Lower lobe of right lung (tissue), 2 donors: Measurements from ENCODE around the gene RPS2. TPM values are rescaled to one million over a fixed set of nuclear protein-coding genes. Genes with fewer than 3 reads are reported as not detected.
"Not testable (repeated sequence)": the region's sequence is repeated elsewhere in the genome, so short reads cannot be mapped to it uniquely, and the experiment has no call there.

ENCODE experiments used
- ATAC-seq, 2 donors: fragments of 200-7000 bp; cut with Tn5 transposase; one replicate each; pipeline ENCODE4 v1.9.1; 2020 to 2022; ENCODE audit warnings: mild to moderate bottlenecking in 2 of 2, moderate library complexity in 2 of 2
- DNase-seq: peaks from one replicate; pipeline ENCODE4 v3.0.0-alpha.2; 2020
- H3K27ac ChIP-seq: fragments of 200-600 bp; one replicate; pipeline ENCODE4 v1.8.0; 2022
- H3K27me3 ChIP-seq: fragments of 200-600 bp; one replicate; pipeline ENCODE4 v1.8.0; 2022; ENCODE audit warnings: low read depth
- H3K36me3 ChIP-seq: fragments of 200-600 bp; one replicate; pipeline ENCODE4 v1.8.0; 2022; ENCODE audit warnings: mild to moderate bottlenecking
- H3K4me1 ChIP-seq: fragments of 200-600 bp; one replicate; pipeline ENCODE4 v1.8.0; 2022
- H3K4me3 ChIP-seq: fragments of 200-600 bp; one replicate; pipeline ENCODE4 v1.8.0; 2022; ENCODE audit warnings: mild to moderate bottlenecking
- H3K9me3 ChIP-seq: fragments of 200-600 bp; one replicate; pipeline ENCODE4 v1.8.0; 2022
- intact Hi-C: fragments of 100-400 bp; cut with DNase I; formaldehyde crosslinking; loops from one replicate; pipeline ENCODE4 v1.11.0; 2022
- total RNA-seq: library from RNA; stranded (reverse); fragmentation: NEBNext Ultra II Directional; extraction: Animal tissue kit (Norgen Biotek cat#: 25700); gene quantifications from one replicate; pipeline ENCODE4 v1.2.1, GENCODE V29; 2021
- TF ChIP-seq, protein P1 (sequence below): fragments of 200-600 bp; IDR thresholded peaks from one replicate; pipeline ENCODE4 v1.8.0; 2022; ENCODE audit warnings: antibody characterized with exemption, mild to moderate bottlenecking
- donor health status: DM: no; HTN: yes; CAD: no; lungs with severe emphysema.

RPS2 gene
- total RNA-seq, 1 donor from 2014 or later: 1,721 TPM

DNA sequence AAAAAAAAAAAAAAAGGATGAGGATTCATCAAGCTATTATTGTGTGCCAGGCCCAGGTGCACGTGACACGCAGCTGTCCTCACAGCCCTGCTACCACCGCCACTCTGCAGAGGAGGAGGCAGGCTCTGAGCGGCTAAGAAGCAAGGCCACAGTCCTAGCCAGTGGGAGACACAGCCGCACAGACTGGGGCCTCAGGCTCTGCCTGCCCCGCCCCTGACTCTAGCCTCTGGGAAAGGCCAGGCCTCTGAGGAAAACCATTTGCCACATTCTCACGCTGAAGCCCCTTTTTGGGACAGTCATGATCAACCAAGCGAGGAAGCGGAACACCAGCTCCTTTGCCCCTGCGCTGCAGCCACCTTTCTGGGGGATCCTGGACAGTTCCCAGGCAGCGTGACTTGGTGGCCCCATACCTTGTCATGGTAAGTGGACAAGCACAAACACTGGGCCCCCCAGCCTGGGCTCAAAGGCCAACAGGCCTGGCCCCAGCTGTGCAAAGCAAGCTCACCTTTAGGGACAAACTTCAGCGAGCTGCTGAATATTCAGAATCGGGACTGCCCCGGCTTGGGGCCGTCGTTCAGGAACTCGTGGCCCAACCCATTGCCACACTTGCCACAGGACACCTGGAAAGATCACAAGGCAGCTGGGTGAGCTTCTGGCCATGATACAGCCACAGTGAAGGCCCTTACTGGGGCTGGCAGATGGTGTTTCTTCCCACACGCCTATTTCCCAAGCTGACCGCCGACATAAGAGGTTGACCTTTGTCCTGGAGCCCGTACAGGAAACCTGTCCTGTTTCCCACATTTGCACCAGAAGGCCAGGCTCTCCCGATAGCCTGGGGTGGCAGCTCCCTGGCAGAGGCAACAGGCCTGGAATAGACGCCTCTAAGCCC is 24.1 kb downstream of the RPS2 start:
- TF ChIP-seq, protein P1, sequence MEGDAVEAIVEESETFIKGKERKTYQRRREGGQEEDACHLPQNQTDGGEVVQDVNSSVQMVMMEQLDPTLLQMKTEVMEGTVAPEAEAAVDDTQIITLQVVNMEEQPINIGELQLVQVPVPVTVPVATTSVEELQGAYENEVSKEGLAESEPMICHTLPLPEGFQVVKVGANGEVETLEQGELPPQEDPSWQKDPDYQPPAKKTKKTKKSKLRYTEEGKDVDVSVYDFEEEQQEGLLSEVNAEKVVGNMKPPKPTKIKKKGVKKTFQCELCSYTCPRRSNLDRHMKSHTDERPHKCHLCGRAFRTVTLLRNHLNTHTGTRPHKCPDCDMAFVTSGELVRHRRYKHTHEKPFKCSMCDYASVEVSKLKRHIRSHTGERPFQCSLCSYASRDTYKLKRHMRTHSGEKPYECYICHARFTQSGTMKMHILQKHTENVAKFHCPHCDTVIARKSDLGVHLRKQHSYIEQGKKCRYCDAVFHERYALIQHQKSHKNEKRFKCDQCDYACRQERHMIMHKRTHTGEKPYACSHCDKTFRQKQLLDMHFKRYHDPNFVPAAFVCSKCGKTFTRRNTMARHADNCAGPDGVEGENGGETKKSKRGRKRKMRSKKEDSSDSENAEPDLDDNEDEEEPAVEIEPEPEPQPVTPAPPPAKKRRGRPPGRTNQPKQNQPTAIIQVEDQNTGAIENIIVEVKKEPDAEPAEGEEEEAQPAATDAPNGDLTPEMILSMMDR: no peak
- Histone ChIP-seq H3K4me3 (peak overlapping the region; percentile 71), H3K27me3 (no peaks in the 10 kb centered on the region), H3K9me3 (no peaks in the 10 kb centered on the region), H3K4me1 (peaks cover 17% of the 10 kb centered on the region), H3K27ac (no peak overlapping the region), H3K36me3 (peaks cover 41% of the 10 kb centered on the region)
- ATAC-seq (no peak), DNase-seq (no peak)
- intact Hi-C loops: no loop called here

DNA sequence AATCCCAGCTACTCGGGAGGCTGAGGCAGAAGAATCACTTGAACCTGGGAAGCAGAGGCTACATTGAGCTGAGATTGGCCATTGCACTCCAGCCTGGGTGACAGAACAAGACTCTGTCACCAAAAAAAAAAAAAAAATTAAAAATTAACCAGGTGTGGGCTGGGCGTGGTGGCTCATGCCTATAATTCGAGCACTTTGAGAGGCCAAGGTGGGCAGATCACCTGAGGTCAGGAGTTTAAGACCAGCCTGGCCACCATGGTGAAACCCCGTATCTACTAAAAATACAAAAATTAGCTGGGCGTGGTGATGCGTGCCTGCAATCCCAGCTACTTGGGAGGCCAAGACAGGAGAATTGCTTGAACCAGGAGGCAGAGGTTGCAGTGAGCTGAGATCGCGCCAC is 24.8 kb downstream of the RPS2 start:
- H3K9me3 ChIP-seq, DNase-seq, ATAC-seq, H3K27me3 ChIP-seq, intact Hi-C loops, H3K4me3 ChIP-seq, H3K27ac ChIP-seq: not testable (repeated sequence)
- peaks cover 17% of the 10 kb centered on the region for H3K4me1 ChIP-seq
- peaks cover 41% of the 10 kb centered on the region for H3K36me3 ChIP-seq

DNA sequence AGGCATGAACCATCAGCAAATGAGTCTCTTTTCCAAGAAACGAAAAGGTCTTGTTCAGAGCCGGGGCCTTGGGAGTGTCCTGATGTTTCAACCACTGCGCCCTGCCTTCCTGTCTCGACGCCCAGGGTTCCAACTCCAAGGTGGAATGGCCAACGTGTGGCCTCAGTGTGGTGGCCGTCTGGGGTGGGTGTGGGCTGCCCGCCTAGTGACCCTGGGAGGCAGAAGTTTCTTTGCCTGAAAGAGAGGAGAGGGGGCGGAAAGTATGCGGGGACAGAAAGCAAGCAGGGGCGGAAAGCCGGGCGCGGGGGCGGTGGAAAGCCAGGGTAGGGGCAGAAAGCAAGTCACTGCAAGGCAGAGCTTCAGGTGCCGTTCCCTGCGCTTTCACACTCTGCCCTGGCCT is 25.7 kb downstream of the RPS2 start:
- Histone ChIP-seq H3K4me3 (no peak overlapping the region), H3K4me1 (peaks cover 17% of the 10 kb centered on the region), H3K27ac (peak overlapping the region; percentile 49), H3K9me3 (no peaks in the 10 kb centered on the region), H3K27me3 (no peaks in the 10 kb centered on the region), H3K36me3 (peaks cover 41% of the 10 kb centered on the region)
- TF ChIP-seq, protein P1: no peak
- DNase-seq: no peak
- intact Hi-C loops: no loop called here
- ATAC-seq: no peak

DNA sequence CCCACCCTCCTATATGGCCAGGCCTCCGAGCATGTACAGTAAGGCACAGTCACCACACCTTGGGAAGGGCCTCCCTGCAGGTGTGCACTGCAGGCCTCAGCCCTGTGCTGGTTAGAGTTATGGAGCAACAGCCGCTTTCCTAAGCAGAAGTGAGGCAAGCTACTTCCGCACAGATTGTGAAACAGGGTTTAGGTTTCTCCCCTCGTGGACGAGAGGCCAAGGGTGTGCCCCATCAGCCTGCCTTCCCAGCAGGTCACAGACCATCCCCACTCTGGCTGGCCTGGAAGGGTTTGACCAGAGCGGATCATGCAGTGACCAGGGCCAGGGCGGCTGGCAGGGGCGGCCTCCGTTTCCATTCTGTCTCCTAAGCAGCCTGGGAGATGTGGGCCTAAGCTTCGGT is 26.3 kb downstream of the RPS2 start:
- Histone ChIP-seq H3K4me1 (peaks cover 17% of the 10 kb centered on the region), H3K36me3 (peaks cover 41% of the 10 kb centered on the region), H3K9me3 (no peaks in the 10 kb centered on the region), H3K4me3 (no peak overlapping the region), H3K27me3 (no peaks in the 10 kb centered on the region), H3K27ac (peak overlapping the region; percentile 49)
- TF ChIP-seq, protein P1: no peak
- no peak for ATAC-seq
- peak; percentile 73 for DNase-seq
- intact Hi-C loops: no loop called here

DNA sequence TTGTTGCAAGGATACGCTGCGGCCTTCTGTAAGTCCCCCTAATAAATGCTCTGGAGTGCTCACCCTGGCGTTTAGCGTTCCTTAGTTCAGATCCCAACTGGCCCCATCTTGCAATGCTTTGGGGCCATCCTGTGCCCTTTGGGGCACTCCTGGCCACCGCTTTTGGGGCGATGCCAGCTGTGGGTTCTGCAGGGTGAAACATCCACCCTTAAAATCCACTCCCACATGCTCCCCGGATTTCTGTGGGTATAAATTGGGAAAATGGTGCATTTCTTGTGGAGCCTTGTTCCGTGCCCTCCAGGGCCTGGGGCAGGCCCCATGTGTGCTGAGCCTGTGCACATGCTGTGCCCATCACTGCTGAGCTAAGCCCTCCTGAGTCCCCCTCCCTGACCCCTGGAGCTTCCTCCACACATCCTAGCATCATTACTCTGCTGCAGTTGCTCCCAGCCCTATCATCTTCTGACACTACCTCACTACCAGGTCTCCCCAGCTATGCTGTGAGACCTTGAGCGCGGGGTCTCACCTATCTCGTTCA is 27.6 kb downstream of the RPS2 start:
- Histone ChIP-seq H3K27me3 (peaks cover 8% of the 10 kb centered on the region), H3K4me1 (peaks cover 11% of the 10 kb centered on the region), H3K27ac (no peak overlapping the region), H3K4me3 (no peak overlapping the region), H3K9me3 (no peaks in the 10 kb centered on the region), H3K36me3 (peaks cover 41% of the 10 kb centered on the region)
- no peak for DNase-seq
- TF ChIP-seq, protein P1: no peak
- intact Hi-C loops: no loop called here
- no peak for ATAC-seq

DNA sequence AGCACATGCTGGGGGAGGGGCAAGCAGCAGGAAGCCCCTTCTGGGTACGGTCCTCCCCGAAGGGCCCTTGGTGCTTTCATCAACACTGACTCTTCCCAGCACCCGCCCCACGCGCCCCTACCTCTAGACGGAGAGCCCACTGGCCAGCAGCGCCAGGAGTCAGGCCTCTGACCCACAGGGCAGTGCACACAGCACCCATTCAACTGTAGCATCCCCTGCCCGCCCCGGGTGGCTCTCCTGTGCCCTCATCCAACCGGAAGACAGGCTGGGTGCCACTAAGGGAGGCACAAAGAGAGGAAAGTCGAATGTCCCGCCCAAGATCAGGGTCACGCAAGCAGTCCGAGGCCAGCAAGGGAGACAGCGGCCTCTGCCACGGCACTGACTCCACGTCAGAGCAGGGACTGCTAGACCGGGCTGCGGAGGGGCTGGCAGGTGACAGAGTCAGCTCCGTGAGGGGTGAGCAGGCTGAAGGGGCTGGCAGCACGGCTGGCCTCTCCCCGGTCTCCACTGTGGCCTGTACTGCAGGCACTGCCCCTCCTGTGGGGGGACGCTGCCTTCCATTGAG is 31.4 kb downstream of the RPS2 start:
- Histone ChIP-seq H3K36me3 (peaks cover 14% of the 10 kb centered on the region), H3K27me3 (peaks cover 8% of the 10 kb centered on the region), H3K9me3 (no peaks in the 10 kb centered on the region), H3K4me3 (no peak overlapping the region), H3K27ac (no peak overlapping the region), H3K4me1 (peaks cover 6% of the 10 kb centered on the region)
- no peak for ATAC-seq
- TF ChIP-seq, protein P1: no peak
- intact Hi-C loops: no loop called here
- DNase-seq: no peak
